Esophagus squamous epithelium (tissue), 5 donors: ENCODE data around the gene AKIRIN1. TPM values are rescaled to one million over a fixed set of nuclear protein-coding genes. Genes with fewer than 3 reads are reported as not detected.

ENCODE experiments used
- DNase-seq: peaks from one replicate; lab custom pipeline; 2025; lab: John Stamatoyannopoulos, UW
- H3K27ac ChIP-seq, 4 donors: fragments of 200-600 bp; sonication (generic); one replicate each; pipeline ENCODE4 v1.5.1; 2016 to 2019; ENCODE audit warnings: mild to moderate bottlenecking in 1 of 4
- H3K27me3 ChIP-seq, 4 donors: fragments of 200-600 bp; sonication (generic); 1 replicate in 3 of 4; 2 replicates in 1 of 4; pipeline versions ENCODE4 v1.5.1 to v1.6.0; 2017 to 2021; ENCODE audit warnings: antibody characterized with exemption in 1 of 4
- H3K36me3 ChIP-seq, 3 donors: fragments of 200-600 bp; sonication (generic); one replicate each; pipeline ENCODE4 v1.5.1; 2016 to 2019
- H3K4me1 ChIP-seq, 3 donors: fragments of 200-600 bp; sonication (generic); one replicate each; pipeline ENCODE4 v1.5.1; 2017 to 2019
- H3K4me3 ChIP-seq, 4 donors: fragments of 200-600 bp; sonication (generic); 1 replicate in 3 of 4; 2 replicates in 1 of 4; pipeline ENCODE4 v1.5.1; 2016 to 2019; ENCODE audit warnings: mild to moderate bottlenecking in 2 of 4, moderate library complexity in 1 of 4
- H3K9me3 ChIP-seq, 3 donors: fragments of 200-600 bp; sonication (generic); one replicate each; pipeline ENCODE4 v1.5.1; 2016 to 2019
- CTCF ChIP-seq, 6 experiments: fragments of 450-650 bp in 4 of 6; fragments of 200-600 bp in 2 of 6; sonication (generic) in 2 of 6; IDR thresholded peaks; one replicate each; pipeline ENCODE4 v1.5.1; 2016 to 2019; ENCODE audit warnings: antibody characterized with exemption in 6 of 6, mild to moderate bottlenecking in 4 of 6, moderate library complexity in 4 of 6
- POLR2A ChIP-seq, 4 donors: fragments of 450-650 bp; IDR thresholded peaks; one replicate each; pipeline ENCODE4 v1.6.1; 2017; ENCODE audit warnings: antibody characterized with exemption in 4 of 4, mild to moderate bottlenecking in 4 of 4, moderate library complexity in 3 of 4
- WGBS, 2 donors: methylation state at CpG; one replicate each; pipeline ENCODE4 v1.1.5; 2018; 5-methylcytosine and 5-hydroxymethylcytosine counted together
- intact Hi-C: fragments of 100-400 bp; cut with DNase I; formaldehyde crosslinking; loops from one replicate; pipeline ENCODE4 v1.15.0; 2022
- total RNA-seq, 4 donors: library from RNA; depleted of rRNA; stranded (reverse); fragments of >200 nt; gene quantifications; one replicate each; pipeline ENCODE4 v1.1.0, GENCODE V29; 2016
- donor health status: DM: yes; HTN: yes; CAD: no.

AKIRIN1 gene
- total RNA-seq, 4 donors from 2014 or later = 23.5 to 30.0 (median 27.1) TPM

GRCh38 chr1:38997034-38997900, 6.2 kb downstream of the AKIRIN1 start:
- Histone ChIP-seq H3K4me1 (peaks cover 34 to 88% (median 34%) of the 10 kb centered on the region in 3 donors), H3K4me3 (peak overlapping the region in 1 of 4 donors; percentile 1), H3K27ac (peak overlapping the region in 2 of 4 donors; percentile 64 to 73), H3K27me3 (no peaks in the 10 kb centered on the region), H3K36me3 (peaks cover 0 to 50% (median 20%) of the 10 kb centered on the region in 3 donors), H3K9me3 (no peaks in the 10 kb centered on the region)
- TF ChIP-seq POLR2A (IDR thresholded peaks at IDR 0.05) = no peak
- no peak for DNase-seq
- 34 to 42% methylated on average over 4 of the region's 4 CpGs for WGBS, 2 donors
- intact Hi-C loops = no loop called here

- H3K9me3 ChIP-seq = no peaks in the 10 kb centered on the region
- peak overlapping the region in 1 of 4 donors; percentile 1 for H3K4me3 ChIP-seq
- TF ChIP-seq POLR2A (IDR thresholded peaks at IDR 0.05) (no peak), CTCF (IDR thresholded peaks at IDR 0.05) (no peak)
- H3K36me3 ChIP-seq = peaks cover 0 to 56% (median 26%) of the 10 kb centered on the region in 3 donors
- intact Hi-C loops = no loop called here
- 52% methylated on average over 3 of the region's 3 CpGs for WGBS, 2 donors
- no peaks in the 10 kb centered on the region for H3K27me3 ChIP-seq
- no peak for DNase-seq
- H3K27ac ChIP-seq = peak overlapping the region in 2 of 4 donors; percentile 64 to 73
- peaks cover 34 to 86% (median 35%) of the 10 kb centered on the region in 3 donors for H3K4me1 ChIP-seq
Observed at GRCh38 chr1:38997901-38998190, 6.8 kb downstream of the AKIRIN1 start.

GRCh38 chr1:39001516-39002421, 10.7 kb downstream of the AKIRIN1 start:
- Histone ChIP-seq H3K27ac (peak overlapping the region; percentile 30 to 73 (median 60)), H3K4me3 (no peak overlapping the region), H3K9me3 (no peaks in the 10 kb centered on the region), H3K27me3 (no peaks in the 10 kb centered on the region), H3K36me3 (peaks cover 6 to 88% (median 51%) of the 10 kb centered on the region in 3 donors), H3K4me1 (peaks cover 21 to 47% (median 29%) of the 10 kb centered on the region in 3 donors)
- no peak for TF ChIP-seq POLR2A (IDR thresholded peaks at IDR 0.05)
- no peak for TF ChIP-seq CTCF (IDR thresholded peaks at IDR 0.05)
- no peak for DNase-seq
- intact Hi-C loops = no loop called here
- 66% methylated on average over 4 to 5 of the region's 5 CpGs for WGBS, 2 donors

GRCh38 chr1:39003281-39003680, 12.2 kb downstream of the AKIRIN1 start:
- no peak for DNase-seq
- H3K27me3 ChIP-seq = no peaks in the 10 kb centered on the region
- peak overlapping the region in 1 of 4 donors; percentile 73 for H3K27ac ChIP-seq
- TF ChIP-seq POLR2A (IDR thresholded peaks at IDR 0.05) (no peak), CTCF (IDR thresholded peaks at IDR 0.05) (no peak)
- no peaks in the 10 kb centered on the region for H3K9me3 ChIP-seq
- 80 to 88% methylated on average over 3 of the region's 3 CpGs for WGBS, 2 donors
- intact Hi-C loops = no loop called here
- H3K36me3 ChIP-seq = peaks cover 9 to 100% (median 54%) of the 10 kb centered on the region in 3 donors
- no peak overlapping the region for H3K4me3 ChIP-seq
- H3K4me1 ChIP-seq = peaks cover 8 to 32% (median 19%) of the 10 kb centered on the region in 3 donors

GRCh38 chr1:39003794-39004193, 12.7 kb downstream of the AKIRIN1 start:
- no peaks in the 10 kb centered on the region for H3K27me3 ChIP-seq
- no peak overlapping the region for H3K4me3 ChIP-seq
- H3K4me1 ChIP-seq = peaks cover 8 to 27% (median 19%) of the 10 kb centered on the region in 3 donors
- intact Hi-C loops = no loop called here
- H3K27ac ChIP-seq = no peak overlapping the region
- WGBS, 2 donors = 36 to 53% methylated on average over 2 of the region's 2 CpGs
- H3K36me3 ChIP-seq = peaks cover 9 to 100% (median 52%) of the 10 kb centered on the region in 3 donors
- TF ChIP-seq POLR2A (IDR thresholded peaks at IDR 0.05) (no peak), CTCF (IDR thresholded peaks at IDR 0.05) (no peak)
- H3K9me3 ChIP-seq = no peaks in the 10 kb centered on the region
- no peak for DNase-seq
